HUES6 (cell line): ENCODE measurements around the gene KBTBD4.
A peak's percentile ranks its signal among the peaks of the same experiment; 100 is the strongest.

ENCODE experiments used
- H3K27ac ChIP-seq: 2 replicates; pipeline ENCODE4 v1.7.0; 2013; ENCODE audit warnings: low read depth, mild to moderate bottlenecking, low read length, inconsistent platforms
- H3K27me3 ChIP-seq: 2 replicates; pipeline ENCODE4 v1.6.1; 2013; ENCODE audit warnings: low read length; ENCODE audit not compliant: control insufficient read depth, insufficient read depth
- H3K36me3 ChIP-seq: 2 replicates; pipeline ENCODE4 v1.6.1; 2013; ENCODE audit warnings: low read length; ENCODE audit not compliant: control insufficient read depth, insufficient read depth
- H3K4me1 ChIP-seq: 2 replicates; pipeline ENCODE4 v1.6.1; 2013; ENCODE audit warnings: low read length; ENCODE audit not compliant: control insufficient read depth, insufficient read depth
- H3K4me3 ChIP-seq: 2 replicates; pipeline ENCODE4 v1.5.1; 2013; ENCODE audit warnings: low read depth, low read length
- H3K9ac ChIP-seq: one replicate; pipeline ENCODE4 v1.6.1; 2013; ENCODE audit warnings: mild to moderate bottlenecking, low read length
- H3K9me3 ChIP-seq: 2 replicates; pipeline ENCODE4 v1.6.1; 2013; ENCODE audit warnings: low read depth, low read length; ENCODE audit not compliant: control insufficient read depth, insufficient read depth

KBTBD4 gene

DNA sequence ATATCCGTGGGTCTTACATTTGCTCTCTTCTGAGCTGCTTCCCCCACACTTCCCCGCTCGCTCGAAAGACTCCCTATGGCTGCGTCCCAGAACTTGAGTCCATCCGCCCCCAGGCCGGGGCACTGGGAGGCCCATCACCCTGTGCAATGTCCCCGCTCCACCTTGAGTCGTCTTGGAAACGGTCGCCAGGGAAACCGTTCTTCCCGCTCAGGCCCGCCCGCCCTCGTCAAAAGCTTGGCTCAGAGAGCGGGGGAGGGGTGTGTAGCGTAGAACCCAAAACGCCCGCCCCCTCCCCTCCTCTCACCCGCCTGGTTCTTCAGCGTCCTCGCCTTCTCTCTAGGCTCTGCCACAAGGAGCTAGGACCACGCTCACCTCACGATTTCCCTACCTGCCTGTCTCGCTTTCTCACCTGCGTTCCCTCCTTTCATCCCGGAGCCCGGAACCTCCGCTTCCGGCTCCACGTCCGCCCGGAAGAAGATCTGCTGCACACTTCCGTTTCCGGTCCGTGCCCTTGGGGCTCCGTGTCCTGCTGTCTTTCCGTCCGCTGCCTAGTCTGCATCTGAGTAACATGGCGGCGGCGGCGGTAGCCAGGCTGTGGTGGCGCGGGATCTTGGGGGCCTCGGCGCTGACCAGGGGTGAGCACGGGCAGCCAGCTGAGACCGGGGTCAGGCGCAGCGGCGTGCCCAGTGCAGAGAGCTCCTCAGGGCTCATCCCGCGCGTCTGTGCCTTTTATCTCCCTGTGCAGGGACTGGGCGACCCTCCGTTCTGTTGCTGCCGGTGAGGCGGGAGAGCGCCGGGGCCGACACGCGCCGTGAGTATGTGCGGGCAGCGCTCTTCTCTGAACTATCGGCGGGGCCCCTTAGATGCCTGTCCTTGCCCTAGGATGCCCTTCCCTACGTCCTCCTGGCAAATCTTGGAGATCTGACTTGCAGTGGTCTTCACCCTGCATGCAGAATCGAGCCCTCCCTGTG lies at the start of gene KBTBD4, which contains the start of gene NDUFS3:
KBTBD4 (minus strand) TSS at position 447 of the 971 bp plus-strand sequence; CDS start at position 428, 19 bp downstream.
NDUFS3 (plus strand) TSS at position 551 of the 971 bp plus-strand sequence; CDS start at position 569, 18 bp downstream.
- H3K27me3 ChIP-seq: no peaks in the 10 kb centered on the region
- peaks cover 64% of the 10 kb centered on the region for H3K36me3 ChIP-seq
- no peaks in the 10 kb centered on the region for H3K9me3 ChIP-seq
- H3K27ac ChIP-seq: peak within 1 kb of the TSS; percentile 85
- H3K9ac ChIP-seq: peak within 1 kb of the TSS; percentile 98
- peak within 1 kb of the TSS; percentile 99 for H3K4me3 ChIP-seq
- peaks cover 9% of the 10 kb centered on the region for H3K4me1 ChIP-seq

DNA sequence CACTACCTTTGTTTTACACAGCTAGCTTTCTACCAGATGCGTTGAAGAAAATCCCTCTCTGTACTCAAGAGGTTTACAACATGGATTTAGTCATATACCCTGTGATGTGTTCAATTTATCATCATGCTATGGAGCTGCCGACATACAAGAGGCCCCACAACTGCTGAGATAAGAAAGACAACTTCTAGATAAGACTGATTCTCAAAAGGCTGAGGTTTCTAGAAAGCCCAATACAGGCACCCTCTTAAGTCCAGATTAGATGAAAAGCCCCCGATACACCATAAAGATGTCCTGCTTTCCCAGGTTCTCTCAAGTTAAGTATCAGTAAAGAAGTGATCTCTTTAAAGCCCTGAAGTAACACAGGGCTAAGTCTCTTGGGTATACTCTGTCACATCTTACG lies 49.3 kb upstream of the KBTBD4 start:
- no peak overlapping the region for H3K4me3 ChIP-seq
- H3K9ac ChIP-seq: no peak overlapping the region
- H3K4me1 ChIP-seq: no peaks in the 10 kb centered on the region
- no peaks in the 10 kb centered on the region for H3K9me3 ChIP-seq
- H3K27ac ChIP-seq: no peak overlapping the region
- no peaks in the 10 kb centered on the region for H3K27me3 ChIP-seq
- peaks cover 84% of the 10 kb centered on the region for H3K36me3 ChIP-seq

GRCh38 chr11:47626234-47626633 lies 47.5 kb upstream of the KBTBD4 start:
- Histone ChIP-seq H3K4me3 (no peak overlapping the region), H3K9ac (no peak overlapping the region), H3K36me3 (peaks cover 89% of the 10 kb centered on the region), H3K4me1 (no peaks in the 10 kb centered on the region), H3K27ac (no peak overlapping the region), H3K27me3 (no peaks in the 10 kb centered on the region), H3K9me3 (no peaks in the 10 kb centered on the region)

- H3K27me3 ChIP-seq: no peaks in the 10 kb centered on the region
- H3K9me3 ChIP-seq: no peaks in the 10 kb centered on the region
- peaks cover 83% of the 10 kb centered on the region for H3K36me3 ChIP-seq
- no peak overlapping the region for H3K9ac ChIP-seq
- no peak overlapping the region for H3K27ac ChIP-seq
- no peak overlapping the region for H3K4me3 ChIP-seq
- no peaks in the 10 kb centered on the region for H3K4me1 ChIP-seq
These were observed 42.1 kb upstream of the KBTBD4 start for GRCh38 chr11:47620836-47621378.

- Histone ChIP-seq H3K36me3 (peaks cover 54% of the 10 kb centered on the region), H3K27ac (no peak overlapping the region), H3K27me3 (no peaks in the 10 kb centered on the region), H3K9ac (no peak overlapping the region), H3K4me3 (no peak overlapping the region), H3K4me1 (no peaks in the 10 kb centered on the region), H3K9me3 (no peaks in the 10 kb centered on the region)
These were observed 38.6 kb upstream of the KBTBD4 start for GRCh38 chr11:47617417-47617809.

GRCh38 chr11:47616726-47617416 lies 38.1 kb upstream of the KBTBD4 start:
- Histone ChIP-seq H3K4me3 (no peak overlapping the region), H3K27me3 (no peaks in the 10 kb centered on the region), H3K36me3 (peaks cover 49% of the 10 kb centered on the region), H3K9me3 (no peaks in the 10 kb centered on the region), H3K9ac (no peak overlapping the region), H3K27ac (no peak overlapping the region), H3K4me1 (no peaks in the 10 kb centered on the region)

- no peaks in the 10 kb centered on the region for H3K27me3 ChIP-seq
- no peaks in the 10 kb centered on the region for H3K9me3 ChIP-seq
- H3K9ac ChIP-seq: no peak overlapping the region
- H3K36me3 ChIP-seq: peaks cover 40% of the 10 kb centered on the region
- H3K27ac ChIP-seq: no peak overlapping the region
- no peak overlapping the region for H3K4me3 ChIP-seq
- H3K4me1 ChIP-seq: no peaks in the 10 kb centered on the region
These were observed 36.5 kb upstream of the KBTBD4 start for GRCh38 chr11:47615249-47615648.

DNA sequence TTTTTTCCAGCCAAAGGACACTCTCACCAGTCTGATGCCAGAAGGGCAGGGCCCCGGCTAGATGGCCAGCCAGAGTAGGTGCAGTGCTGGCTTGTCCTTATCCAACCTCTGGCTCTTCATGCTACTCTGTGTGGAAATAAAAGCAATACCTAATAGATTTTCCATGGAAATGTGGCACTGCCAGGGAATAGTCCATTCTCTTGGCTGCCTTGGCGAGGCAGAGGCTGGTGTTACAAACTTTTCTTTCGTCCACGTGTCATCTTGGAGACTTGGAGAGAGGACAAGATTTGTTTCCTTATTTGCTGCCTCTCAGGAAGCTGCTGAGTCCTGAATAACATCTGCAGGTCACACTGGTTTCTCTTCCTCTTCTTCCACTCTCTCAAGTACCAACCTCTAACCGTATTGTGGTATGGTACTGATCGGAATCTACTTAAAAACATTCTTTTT lies 32.6 kb upstream of the KBTBD4 start:
- Histone ChIP-seq H3K27ac (no peak overlapping the region), H3K9ac (no peak overlapping the region), H3K4me3 (no peak overlapping the region), H3K9me3 (no peaks in the 10 kb centered on the region), H3K4me1 (no peaks in the 10 kb centered on the region), H3K36me3 (peaks cover 14% of the 10 kb centered on the region; the same call in 1 of the 2 replicates), H3K27me3 (no peaks in the 10 kb centered on the region)

- Histone ChIP-seq H3K36me3 (peaks cover 10% of the 10 kb centered on the region; the same call in 1 of the 2 replicates), H3K9ac (no peak overlapping the region), H3K27ac (no peak overlapping the region), H3K4me3 (no peak overlapping the region), H3K27me3 (no peaks in the 10 kb centered on the region), H3K4me1 (no peaks in the 10 kb centered on the region), H3K9me3 (no peaks in the 10 kb centered on the region)
These were observed 30.9 kb upstream of the KBTBD4 start for GRCh38 chr11:47609675-47610074.

- H3K4me3 ChIP-seq: no peak overlapping the region
- no peaks in the 10 kb centered on the region for H3K27me3 ChIP-seq
- H3K36me3 ChIP-seq: peaks cover 10% of the 10 kb centered on the region; the same call in 1 of the 2 replicates
- H3K9me3 ChIP-seq: no peaks in the 10 kb centered on the region
- no peak overlapping the region for H3K27ac ChIP-seq
- H3K4me1 ChIP-seq: no peaks in the 10 kb centered on the region
- H3K9ac ChIP-seq: no peak overlapping the region
These were observed 28.6 kb upstream of the KBTBD4 start for GRCh38 chr11:47607380-47607779.
